ENCODE measurements around the gene TTC31.

TTC31 gene

GRCh38 chr2:74488643-74489481 is 6.0 kb downstream of the TTC31 start:
- Histone ChIP-seq H3K79me2 (peaks cover 8% of the 10 kb centered on the region), H3K9ac (no peak overlapping the region), H3K4me1 (no peaks in the 10 kb centered on the region), H3K4me2 (ENCODE audit: low read length) (no peak overlapping the region), H3K9me3 (ENCODE audit: control insufficient read depth, low read length) (no peaks in the 10 kb centered on the region), H3K27ac (no peak overlapping the region), H3K27me3 (ENCODE audit: control insufficient read depth, insufficient read depth, low read length) (no peaks in the 10 kb centered on the region), H3K4me3 (ENCODE audit: low read depth, low read length) (no peak overlapping the region), H3K36me3 (ENCODE audit: control insufficient read depth, insufficient read depth, low read length) (no peaks in the 10 kb centered on the region), H2AFZ (no peak overlapping the region)
- TF ChIP-seq CTCF (IDR thresholded peaks at IDR 0.05): no peak

- no peak overlapping the region for H2AFZ ChIP-seq
- no peak overlapping the region for H3K27ac ChIP-seq
- no peak for TF ChIP-seq CTCF (IDR thresholded peaks at IDR 0.05)
These were observed 7.0 kb downstream of the TTC31 start for GRCh38 chr2:74489906-74490305.

GRCh38 chr2:74491648-74492544 is 9.0 kb downstream of the TTC31 start:
- no peaks in the 10 kb centered on the region for H3K4me1 ChIP-seq
- H3K9ac ChIP-seq: no peak overlapping the region
- no peak overlapping the region for H3K4me3 ChIP-seq (ENCODE audit: low read depth, low read length)
- H2AFZ ChIP-seq: no peak overlapping the region
- H3K36me3 ChIP-seq (ENCODE audit: control insufficient read depth, insufficient read depth, low read length): no peaks in the 10 kb centered on the region
- H3K27ac ChIP-seq: no peak overlapping the region
- H3K79me2 ChIP-seq: peaks cover 3% of the 10 kb centered on the region
- H3K9me3 ChIP-seq (ENCODE audit: control insufficient read depth, low read length): no peaks in the 10 kb centered on the region
- no peak overlapping the region for H3K4me2 ChIP-seq (ENCODE audit: low read length)
- TF ChIP-seq CTCF (IDR thresholded peaks at IDR 0.05): no peak
- H3K27me3 ChIP-seq (ENCODE audit: control insufficient read depth, insufficient read depth, low read length): no peaks in the 10 kb centered on the region

More at GRCh38 chr2:74489906-74490305, 7.0 kb downstream of the TTC31 start:
- no peaks in the 10 kb centered on the region for H3K9me3 ChIP-seq (ENCODE audit: control insufficient read depth, low read length)
- H3K36me3 ChIP-seq (ENCODE audit: control insufficient read depth, insufficient read depth, low read length): no peaks in the 10 kb centered on the region
- no peaks in the 10 kb centered on the region for H3K27me3 ChIP-seq (ENCODE audit: control insufficient read depth, insufficient read depth, low read length)
- no peak overlapping the region for H3K9ac ChIP-seq
- H3K4me2 ChIP-seq (ENCODE audit: low read length): no peak overlapping the region
- no peaks in the 10 kb centered on the region for H3K4me1 ChIP-seq
- H3K4me3 ChIP-seq (ENCODE audit: low read depth, low read length): no peak overlapping the region
- H3K79me2 ChIP-seq: peaks cover 5% of the 10 kb centered on the region

GRCh38 chr2:74493546-74493945 is 10.7 kb downstream of the TTC31 start:
- no peaks in the 10 kb centered on the region for H3K9me3 ChIP-seq (ENCODE audit: control insufficient read depth, low read length)
- H3K27me3 ChIP-seq (ENCODE audit: control insufficient read depth, insufficient read depth, low read length): no peaks in the 10 kb centered on the region
- H3K36me3 ChIP-seq (ENCODE audit: control insufficient read depth, insufficient read depth, low read length): no peaks in the 10 kb centered on the region
- no peaks in the 10 kb centered on the region for H3K79me2 ChIP-seq
- no peak overlapping the region for H3K4me3 ChIP-seq (ENCODE audit: low read depth, low read length)
- no peak overlapping the region for H2AFZ ChIP-seq
- H3K27ac ChIP-seq: no peak overlapping the region
- H3K4me1 ChIP-seq: no peaks in the 10 kb centered on the region
- H3K4me2 ChIP-seq (ENCODE audit: low read length): no peak overlapping the region
- TF ChIP-seq CTCF (IDR thresholded peaks at IDR 0.05): no peak
- no peak overlapping the region for H3K9ac ChIP-seq
